Body of pancreas (tissue), 4 donors: ENCODE results near the gene WDR45.
A peak's percentile ranks its signal among the peaks of the same experiment; 100 is the strongest.

ENCODE experiments used
- CTCF ChIP-seq, 7 experiments: fragments of 450-650 bp in 4 of 7; fragments of 200-600 bp in 3 of 7; sonication (generic) in 3 of 7; IDR thresholded peaks; one replicate each; pipeline ENCODE4 v1.5.1; 2016 to 2019; ENCODE audit warnings: antibody characterized with exemption in 7 of 7
- POLR2A ChIP-seq, 3 donors: fragments of 450-650 bp; IDR thresholded peaks; one replicate each; pipeline ENCODE4 v1.6.1; 2016; ENCODE audit warnings: antibody characterized with exemption in 3 of 3, mild to moderate bottlenecking in 2 of 3

GRCh38 chrX:49100704-49101628 lies 21.3 kb upstream of the WDR45 start:
- no peak for TF ChIP-seq CTCF (IDR thresholded peaks at IDR 0.05)
- peak; percentile 51 to 83 (median 79) for TF ChIP-seq POLR2A (IDR thresholded peaks at IDR 0.05)
